CD4-positive, alpha-beta T cell treated with Interleukin-4 for 1 hour (primary cell): ENCODE measurements around the gene AKT1.
"Not testable (repeated sequence)": the region's sequence is repeated elsewhere in the genome, so short reads cannot be mapped to it uniquely, and the experiment has no call there.

Experiments used
- DNase-seq, 2 donors: peaks; one replicate each; pipeline ENCODE4 v3.0.0-alpha.2; 2020 to 2022

The AKT1 gene

DNA sequence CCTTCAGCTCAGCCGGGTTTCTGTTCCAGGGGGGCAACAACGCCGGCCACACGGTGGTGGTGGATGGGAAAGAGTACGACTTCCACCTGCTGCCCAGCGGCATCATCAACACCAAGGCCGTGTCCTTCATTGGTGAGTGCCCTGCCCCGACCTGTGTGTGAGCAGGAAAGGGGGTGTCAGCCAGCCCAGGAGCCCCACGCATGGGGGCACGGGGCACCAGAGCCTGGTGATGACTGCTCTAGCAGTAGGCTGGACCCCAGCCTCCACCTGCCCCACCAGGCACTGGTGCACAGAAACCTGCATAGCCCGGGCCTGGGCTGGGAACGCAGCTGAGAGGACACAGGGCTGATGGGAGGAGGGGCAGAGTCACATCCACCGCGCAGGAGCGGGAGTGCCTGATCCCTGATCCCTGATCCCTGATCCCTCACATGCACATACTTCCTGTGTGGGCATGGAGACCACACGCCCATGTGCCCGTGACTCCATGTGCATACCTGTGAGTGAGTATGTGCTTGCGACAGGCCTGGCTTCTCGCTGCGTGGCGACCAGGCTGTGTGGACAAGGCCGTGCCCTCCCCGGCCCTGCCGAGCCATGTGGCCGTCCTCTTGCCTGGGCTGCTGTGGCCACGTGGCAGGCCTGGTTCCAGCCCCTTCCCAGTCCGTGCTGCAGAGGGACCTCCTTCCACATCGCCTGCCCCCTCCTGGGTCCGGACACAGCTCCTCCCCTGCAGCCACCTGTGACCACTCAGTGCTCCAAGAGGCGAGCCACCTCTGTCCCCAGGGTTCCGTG lies 60.4 kb downstream of the AKT1 start:
- DNase-seq, result no peak

- no peak for DNase-seq
These were observed 61.0 kb downstream of the AKT1 start for GRCh38 chr14:104734601-104734990.

DNA sequence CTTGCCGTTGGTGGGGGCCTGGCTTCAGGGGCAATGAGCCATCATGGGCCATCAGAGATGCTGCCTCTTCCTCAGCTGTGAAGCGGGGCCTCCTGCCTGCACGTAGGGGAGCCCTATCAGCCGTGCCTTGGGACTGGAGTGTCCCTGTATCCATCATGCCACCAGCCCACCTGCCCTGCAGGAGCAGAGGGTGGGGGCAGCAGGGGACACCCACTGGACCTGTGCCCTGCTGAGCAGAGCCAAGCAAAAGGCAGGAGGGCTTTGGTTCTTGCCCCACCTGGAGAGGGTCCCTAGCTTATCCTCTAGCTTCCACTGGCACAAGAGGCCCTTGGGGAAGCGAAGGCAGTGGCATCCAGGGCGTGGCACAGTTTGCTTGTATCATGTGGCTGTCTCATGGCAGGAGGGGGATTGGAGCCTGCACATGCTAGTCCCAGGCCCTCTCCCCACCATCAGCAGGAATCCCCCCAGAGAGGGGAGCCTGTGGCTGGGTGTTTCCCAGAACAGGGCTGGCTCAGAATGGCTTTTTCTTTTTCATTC lies 61.4 kb downstream of the AKT1 start:
- DNase-seq, result no peak

- DNase-seq, result no peak
These were observed 62.4 kb downstream of the AKT1 start for GRCh38 chr14:104732931-104733681.

GRCh38 chr14:104732355-104732804 lies 63.2 kb downstream of the AKT1 start:
- no peak for DNase-seq

DNA sequence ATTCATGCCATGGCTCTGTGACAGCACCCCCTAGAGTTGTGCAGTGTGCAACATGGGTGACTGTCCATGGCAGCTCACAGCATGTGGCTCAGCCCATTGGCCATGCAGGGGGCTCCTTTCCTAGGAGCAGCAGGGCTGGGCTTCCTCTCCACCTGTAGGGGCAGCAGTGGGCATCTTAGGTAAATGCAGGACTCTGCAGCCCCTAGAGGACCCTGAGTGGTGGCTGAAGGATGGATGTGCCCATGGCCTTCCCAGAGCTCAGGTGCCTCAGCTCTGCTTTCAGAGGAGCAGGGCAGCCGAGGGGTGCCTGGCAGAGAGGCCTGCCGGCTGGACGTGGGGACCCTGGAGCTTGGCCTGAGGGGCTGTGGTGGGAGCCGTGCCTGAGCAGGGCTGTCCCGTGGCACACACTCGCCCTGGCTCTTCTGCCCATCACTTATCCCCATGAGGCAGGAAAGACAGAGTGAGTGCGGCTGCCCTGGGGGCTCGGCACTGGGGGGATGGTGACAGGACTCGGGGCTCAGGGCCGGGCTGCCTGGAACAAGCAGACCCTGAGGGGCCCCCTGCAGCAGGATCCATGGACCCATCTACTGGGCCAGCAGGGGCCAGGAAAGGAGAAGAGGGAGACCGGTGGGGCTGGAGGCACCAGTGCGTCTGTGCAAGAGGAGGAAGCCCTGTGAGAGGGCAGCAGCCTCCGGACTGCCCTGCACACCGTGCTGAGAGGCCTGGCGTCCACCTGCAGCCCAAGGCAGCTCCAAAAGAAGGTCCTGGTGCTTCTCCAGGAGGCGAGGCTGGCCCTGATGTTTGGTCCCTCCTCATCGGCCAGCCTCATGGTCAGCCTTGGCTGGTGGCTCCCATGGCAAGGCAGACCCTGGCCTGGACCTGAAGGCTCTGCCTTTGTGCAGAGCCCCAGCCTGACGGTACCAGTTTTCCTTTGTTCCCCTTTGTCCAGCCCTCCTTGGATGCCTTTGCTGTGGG lies 63.9 kb downstream of the AKT1 start:
- no peak for DNase-seq

- no peak for DNase-seq
These were observed 65.1 kb downstream of the AKT1 start for GRCh38 chr14:104730487-104730886.

- no peak for DNase-seq
These were observed 65.7 kb downstream of the AKT1 start for GRCh38 chr14:104729835-104730181.

- not testable (repeated sequence) for DNase-seq
These were observed 66.2 kb downstream of the AKT1 start for GRCh38 chr14:104729176-104729834.

- DNase-seq, result no peak
These were observed 66.9 kb downstream of the AKT1 start for GRCh38 chr14:104728631-104729030.

- DNase-seq, result no peak
These were observed 68.7 kb downstream of the AKT1 start for GRCh38 chr14:104726600-104727451.

- DNase-seq, result no peak
These were observed 69.6 kb downstream of the AKT1 start for GRCh38 chr14:104725772-104726548.

DNA sequence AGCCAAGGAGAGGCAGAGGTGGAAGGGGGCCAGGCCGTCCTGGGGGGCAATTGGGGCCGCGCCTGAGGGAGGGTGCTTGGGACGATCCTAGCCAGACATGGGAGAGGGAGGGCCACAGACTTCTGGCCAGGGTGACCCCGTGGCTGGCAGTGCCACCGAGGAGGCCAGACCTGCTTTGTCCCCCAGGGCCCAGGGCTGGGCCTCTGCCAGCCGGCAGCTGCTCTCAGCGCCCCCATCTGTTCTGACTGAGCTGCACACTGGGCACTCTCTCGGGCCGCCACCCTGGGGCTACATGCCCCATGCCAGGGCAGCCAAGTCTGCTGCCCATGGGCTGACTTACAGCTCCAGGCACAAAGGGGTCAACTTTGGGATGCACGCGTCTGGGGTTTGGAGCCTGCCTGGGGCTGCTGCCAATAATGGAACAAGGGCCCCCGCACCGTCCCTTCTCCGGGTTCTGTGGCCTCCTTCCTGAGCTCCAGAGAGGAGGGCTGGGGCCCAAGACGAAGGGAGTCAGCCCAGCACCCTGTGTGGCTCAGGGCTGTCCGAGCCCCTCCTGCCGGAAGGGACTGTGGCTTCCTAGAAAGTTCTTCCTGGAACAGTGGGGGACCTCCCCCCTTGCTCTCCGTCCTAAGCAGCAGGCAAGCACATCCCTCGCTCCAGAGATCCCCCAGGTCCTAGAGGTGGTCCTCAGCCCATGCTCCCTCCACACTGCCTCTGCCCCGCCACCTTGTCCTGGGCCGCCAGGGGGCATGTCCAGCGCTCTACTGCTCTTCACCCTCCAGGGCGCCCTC lies 70.4 kb downstream of the AKT1 start:
- DNase-seq, result no peak

GRCh38 chr14:104724407-104724980 lies 71.1 kb downstream of the AKT1 start:
- DNase-seq, result peak in 1 of 2 donors; percentile 14

DNA sequence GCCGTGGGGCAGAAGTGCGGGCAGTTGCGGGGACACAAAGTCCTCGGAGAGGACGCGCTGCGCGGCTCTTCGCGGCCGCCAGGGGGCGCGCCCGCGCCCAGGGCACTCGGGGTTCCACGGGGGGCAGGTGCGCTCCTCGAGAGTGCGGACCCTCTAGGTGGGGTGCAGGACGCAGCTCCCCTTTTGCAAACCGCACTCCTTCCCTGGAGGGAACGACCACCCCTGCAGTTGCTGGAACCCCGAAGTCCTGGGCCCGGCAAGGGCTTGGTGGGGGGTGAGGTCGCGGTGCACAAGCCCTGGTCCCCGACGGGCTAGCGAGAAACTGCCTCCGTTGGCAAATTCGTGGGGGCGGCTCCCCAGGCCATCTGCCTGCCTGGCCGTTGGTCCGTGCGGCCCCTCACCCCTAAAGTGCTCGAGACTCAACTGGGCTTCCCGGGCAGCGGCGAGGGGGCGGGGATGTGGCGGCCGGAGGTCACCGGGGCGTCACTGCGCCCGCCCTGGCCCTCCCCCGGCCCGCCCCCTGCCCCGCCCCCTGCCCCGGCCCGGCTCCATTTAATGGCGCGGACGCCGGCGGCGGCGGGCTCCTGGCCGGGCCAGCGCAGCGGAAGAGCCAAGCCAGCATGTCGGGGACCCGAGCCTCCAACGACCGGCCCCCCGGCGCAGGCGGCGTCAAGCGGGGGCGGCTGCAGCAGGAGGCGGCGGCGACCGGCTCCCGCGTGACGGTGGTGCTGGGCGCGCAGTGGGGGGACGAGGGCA lies 71.7 kb downstream of the AKT1 start, which contains the start of gene ADSS1:
TSS of gene ADSS1 (plus strand) at position 579 of the 756 bp plus-strand sequence. CDS start at position 621, 42 bp downstream.
- DNase-seq, result peak; percentile 48 to 65

DNA sequence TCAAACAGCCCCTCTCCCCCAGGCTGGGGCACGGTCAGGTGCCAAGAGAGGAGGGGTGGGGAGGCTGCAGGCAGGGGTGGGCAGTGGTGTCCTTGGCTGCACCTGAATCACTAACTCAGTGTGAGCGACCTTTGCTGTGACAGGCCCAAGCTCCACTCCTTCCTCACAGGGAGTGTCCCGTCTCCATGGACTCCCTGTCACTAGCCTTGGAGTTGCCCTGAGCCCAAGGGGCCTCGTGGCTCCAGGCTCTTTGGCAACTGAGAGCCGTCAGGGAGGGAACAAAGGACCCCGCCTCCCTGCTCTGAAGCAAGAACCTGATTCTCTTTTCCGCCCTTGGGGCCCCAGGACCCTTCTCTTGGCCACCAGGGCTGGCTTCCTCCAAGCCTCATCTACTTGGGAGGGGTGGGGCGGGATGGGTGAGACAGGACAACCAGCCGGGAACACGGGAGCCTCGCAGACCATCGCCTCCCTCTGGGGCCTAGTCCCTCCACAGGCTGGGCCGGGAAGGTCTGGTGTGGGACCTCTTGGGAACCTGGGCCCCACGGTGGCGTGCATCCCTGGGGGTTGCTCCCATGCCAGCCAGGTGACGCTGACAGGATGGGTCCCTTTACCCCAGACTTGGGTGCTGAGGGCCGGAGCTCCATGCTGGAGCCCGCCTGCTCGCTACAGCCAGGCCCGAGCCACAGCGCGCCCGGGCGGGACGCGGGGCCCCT lies 72.5 kb downstream of the AKT1 start:
- DNase-seq, result no peak
